ENCODE results near the gene PDE4D.

PDE4D gene

DNA sequence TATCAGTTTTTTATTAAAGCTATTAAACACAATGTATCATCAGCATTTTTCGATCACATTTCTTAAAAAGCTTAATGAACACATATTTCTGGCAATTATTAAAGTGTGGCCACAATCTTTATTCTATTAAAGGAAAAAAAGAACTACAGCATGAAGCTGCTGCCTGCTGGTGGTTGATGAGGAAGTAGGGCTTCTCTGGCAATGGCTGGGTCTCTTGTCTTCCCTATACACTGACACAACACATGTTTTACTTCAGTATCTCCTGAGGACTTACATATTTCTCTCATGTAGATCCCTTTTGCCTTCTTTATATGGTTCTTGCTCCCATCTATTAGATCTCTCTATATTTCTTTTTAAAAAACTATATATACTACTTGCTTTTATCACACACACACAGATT, 719.9 kb downstream of the PDE4D start:
- no peak for DNase-seq (ENCODE audit: low read depth)

DNA sequence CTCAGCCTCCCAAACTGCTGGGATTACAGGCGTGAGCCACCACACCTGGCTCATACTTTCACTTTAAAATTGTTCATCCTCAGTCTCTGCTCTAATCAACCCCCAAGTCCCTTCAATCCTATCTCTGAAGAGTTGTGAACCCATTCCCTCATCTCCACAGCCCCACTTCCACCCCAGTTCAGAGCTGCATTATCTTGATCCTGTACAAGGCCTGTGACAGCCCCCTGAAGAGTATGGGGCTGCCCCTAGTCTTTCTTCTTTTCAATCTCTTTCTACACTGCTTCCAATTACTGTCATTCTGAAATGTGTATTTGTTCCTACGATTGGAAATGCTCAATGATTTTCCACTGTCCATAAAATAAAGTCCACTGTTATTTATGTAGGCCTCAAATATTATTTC, 722.4 kb downstream of the PDE4D start:
- DNase-seq (ENCODE audit: low read depth), result no peak

DNA sequence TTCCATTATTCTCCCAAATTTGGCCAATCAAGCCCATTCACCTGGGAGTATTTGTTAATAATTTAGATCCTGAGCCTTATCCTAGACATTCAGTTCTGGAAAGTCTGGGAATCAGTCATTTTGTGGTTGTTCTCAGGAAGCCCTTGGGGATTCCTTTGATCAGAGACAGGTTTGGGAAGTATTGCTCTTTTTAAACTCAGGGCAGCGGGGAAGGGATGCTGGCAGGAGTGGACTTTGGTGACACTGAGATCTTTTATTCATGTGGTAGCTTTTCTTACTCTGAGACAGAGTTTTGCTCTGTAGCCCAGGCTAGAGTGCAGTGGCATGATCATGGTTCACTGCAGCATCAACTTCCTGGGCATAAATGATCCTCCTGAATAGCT, 723.8 kb downstream of the PDE4D start:
- DNase-seq (ENCODE audit: low read depth), result no peak

DNA sequence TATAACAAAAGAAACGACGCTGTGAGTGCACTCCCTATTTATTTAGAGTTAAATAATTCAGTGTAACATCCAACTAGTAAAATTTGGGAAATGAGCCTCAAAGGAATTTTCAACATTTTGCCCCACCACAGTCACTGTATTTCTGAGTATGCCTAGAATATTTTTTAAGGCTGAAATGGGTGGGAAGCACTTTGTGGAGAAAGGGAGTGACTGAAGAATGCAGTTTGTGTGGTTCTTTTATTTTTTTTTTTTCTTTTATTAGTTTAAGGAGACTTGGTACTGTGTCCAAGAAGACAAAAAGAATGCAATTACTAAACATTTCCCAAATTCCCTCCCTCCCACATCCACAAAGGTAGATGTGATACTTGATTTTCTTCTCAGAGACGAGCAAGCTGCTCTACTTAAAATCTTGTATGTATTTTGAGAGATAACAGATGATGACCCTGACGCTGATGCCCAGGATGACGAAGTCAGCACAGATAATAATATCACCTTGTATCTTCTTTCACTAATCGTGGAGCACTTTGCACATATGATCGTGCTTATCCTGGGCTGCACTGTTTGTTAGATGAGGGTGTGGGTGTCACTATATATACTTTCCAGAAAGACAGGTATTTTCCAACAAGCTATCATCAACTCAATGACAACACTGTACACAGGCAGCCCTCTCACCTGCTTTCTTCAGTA, 724.3 kb downstream of the PDE4D start:
- no peak for DNase-seq (ENCODE audit: low read depth)

DNA sequence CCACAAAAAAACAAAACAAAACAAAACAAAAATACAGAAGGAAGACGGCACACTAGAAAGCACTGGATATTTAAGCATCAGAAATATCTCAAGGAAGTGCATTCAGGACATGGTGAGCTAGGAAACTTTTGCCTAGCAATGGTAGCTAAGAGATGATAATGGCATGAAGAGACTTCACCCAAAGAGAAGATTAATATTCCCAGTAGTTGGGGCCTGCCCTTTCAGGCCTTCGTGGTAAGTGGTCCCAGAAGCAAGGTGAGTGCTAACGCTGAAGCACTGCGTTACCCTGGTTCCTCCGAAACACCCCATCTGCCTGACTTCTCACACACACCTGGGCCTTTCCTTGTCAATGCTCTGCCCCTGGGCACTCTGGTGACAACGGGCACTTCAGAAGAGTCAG, 725.5 kb downstream of the PDE4D start:
- no peak for DNase-seq (ENCODE audit: low read depth)

DNA sequence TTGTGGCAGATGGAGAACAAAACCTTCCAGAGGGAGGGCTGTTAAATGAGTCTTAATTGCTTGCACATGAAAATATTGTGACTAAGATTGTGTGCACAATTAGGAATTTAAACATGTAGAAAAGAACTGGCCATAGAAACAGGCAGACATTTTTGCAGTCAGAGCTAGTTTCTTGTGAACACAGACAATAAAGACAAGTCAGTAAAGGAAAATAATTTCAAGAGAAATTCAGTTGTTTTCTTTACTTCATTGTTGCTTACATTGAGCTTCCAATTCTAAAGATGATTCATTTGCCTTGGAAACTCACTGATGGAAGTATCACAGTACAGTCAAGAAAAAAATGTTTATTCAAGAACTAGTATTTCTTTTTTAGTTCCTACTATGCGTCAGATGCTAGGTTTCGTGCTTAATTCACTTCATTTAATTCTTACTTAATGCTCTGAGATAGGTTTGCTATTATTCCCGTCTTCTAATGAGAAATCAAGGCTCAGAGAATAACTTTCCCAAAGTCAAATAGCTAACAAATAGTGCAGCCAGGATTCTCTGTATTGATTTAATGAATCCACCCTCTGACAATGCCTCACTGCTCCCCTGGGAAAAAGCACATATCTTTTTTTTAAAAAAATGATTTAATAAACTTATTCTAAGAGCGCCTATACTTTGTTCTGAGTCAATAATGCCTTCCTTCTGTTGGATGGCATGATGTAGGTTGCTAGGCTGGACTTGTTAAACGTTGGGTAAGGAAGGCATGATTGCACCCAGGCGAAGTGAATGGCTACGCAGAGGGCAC, 729.3 kb downstream of the PDE4D start:
- peak; percentile 24 for DNase-seq (ENCODE audit: low read depth)

DNA sequence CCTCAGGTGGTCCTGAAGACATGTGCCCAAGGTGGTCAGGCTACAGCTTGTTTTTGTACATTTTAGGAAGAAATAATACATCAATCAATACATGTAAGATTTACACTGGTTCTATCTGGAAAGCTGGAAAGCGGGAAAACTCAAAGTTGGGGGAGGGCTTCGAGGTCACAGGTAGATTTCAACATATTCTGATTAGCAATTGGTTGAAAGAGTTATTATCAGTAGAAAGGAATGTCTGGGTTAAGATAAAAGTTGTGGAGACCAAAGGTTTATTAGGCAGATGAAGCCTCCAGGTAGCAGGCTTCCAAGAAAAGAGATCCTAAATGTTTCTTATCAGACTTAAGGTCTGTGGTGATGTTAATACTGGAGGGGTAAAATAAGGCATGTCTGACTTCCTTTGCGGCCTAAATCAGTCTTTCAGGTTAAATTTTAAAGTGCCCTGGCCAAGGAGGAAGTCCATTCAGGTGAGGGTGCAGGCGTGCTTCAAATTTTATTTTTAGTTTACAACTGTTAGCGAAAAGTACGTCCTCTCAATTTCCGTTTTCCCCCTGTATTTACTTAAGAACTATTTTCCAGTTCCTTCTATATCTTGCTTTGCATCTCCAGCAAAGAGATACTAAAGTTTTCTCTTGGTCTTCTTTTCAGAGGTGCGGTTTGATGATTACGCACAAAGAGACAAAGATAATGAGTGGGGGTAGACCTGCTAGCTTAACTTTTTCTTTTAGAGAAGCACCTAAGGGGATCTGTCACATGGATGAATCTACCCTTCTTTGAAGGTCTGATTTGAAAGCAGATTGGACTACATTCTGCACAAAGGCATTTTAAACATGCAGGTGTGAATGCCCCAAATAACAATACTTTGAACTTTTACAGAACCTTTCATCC, 732.1 kb downstream of the PDE4D start:
- DNase-seq (ENCODE audit: low read depth), result no peak

DNA sequence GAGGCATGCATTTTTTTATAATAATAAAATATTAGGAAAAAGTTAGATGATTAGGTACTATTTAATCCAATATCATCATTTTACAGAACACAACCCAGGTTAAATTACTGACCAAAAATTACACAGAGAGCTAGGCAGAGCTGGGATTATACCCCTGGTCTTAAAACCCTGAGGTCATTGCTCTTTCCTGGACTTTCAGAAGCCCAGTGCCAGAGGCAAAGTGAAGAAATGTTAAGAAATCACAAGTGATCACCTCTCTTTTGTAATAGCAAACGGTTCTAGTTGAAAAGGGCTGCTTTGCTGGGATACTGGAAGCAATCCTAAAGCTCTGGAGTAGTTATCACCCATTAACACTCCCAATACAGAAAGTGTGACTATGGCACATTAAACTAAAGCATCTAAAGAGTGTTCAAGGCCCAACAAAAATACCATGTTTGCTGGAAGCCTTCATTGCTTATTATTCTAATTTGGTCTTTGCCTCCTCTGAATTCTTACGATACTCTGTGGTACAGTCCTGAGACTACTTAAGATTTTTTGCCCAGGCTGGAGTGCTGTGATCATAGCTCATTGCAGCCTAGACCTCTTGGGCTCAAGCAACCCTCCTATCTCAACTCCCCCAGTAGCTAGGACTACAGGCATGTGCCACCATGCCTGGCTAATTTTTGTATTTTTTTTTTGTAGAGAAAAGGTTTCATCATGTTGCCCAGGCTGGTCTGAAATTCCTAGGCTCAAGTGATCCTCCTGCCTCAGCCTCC, 734.7 kb downstream of the PDE4D start:
- no peak for DNase-seq (ENCODE audit: low read depth)

DNA sequence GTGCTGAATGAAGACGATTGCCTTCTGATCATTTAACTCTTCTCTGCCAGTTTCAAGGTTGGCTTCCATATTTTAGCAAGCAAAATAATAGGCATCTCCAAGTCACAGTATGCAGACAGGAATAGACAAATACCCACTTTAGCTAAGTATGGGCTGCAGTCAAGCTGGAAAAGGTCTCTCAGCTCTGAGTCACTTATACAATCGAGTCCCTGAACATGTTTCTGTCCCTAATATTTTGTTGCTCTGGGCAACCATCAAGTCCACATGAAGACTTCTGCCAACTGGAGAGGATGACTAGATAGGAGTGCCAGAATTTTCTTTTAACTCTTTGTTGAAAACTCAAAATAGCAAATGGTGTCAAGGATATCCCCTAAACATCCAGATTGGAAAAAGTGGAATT, 735.4 kb downstream of the PDE4D start:
- DNase-seq (ENCODE audit: low read depth), result no peak

DNA sequence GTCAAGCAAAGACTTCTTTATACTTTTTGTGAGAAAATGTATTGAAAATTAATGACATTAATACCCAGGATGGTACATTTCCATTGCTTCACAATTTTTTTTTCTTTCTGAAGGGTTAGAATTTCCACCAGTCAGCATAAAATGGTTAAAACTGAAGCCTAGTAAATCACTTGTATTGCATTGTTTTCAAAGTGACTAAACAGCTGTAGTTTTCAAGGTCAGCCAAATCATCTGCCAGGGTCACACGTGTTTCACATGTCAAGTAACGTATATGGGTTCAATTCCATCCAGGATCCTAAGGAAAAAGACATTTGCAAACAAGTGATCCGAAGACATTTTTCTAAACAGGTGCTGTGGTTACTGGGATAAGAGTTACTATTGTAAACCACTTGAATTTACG, 736.5 kb downstream of the PDE4D start:
- DNase-seq (ENCODE audit: low read depth), result no peak

DNA sequence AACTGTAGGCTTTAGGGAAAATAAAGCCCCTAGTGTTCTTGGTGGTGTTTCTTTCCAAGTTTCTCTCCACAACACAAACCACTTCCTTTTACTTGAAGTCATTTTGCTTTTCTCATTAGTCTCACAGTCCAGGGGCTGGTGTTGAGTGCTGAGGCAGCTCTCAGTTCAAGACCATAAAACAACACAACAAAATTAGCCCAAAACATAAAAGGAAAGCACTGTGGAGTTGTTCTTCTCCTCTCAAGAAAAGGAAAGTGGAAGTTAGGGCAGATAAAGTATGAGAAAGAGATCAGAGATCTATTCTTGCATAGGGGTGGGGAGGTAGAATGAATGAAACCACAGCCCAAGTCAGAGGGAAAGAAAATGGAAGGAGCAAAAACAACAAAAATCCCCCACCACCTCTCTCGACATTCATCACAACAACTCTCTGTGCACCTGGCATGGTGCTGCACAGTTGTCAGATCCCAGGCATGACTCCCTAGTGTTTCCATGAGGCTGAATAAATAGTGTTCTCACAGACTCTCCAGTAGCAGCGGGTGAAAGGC, 740.8 kb downstream of the PDE4D start:
- DNase-seq (ENCODE audit: low read depth), result no peak

DNA sequence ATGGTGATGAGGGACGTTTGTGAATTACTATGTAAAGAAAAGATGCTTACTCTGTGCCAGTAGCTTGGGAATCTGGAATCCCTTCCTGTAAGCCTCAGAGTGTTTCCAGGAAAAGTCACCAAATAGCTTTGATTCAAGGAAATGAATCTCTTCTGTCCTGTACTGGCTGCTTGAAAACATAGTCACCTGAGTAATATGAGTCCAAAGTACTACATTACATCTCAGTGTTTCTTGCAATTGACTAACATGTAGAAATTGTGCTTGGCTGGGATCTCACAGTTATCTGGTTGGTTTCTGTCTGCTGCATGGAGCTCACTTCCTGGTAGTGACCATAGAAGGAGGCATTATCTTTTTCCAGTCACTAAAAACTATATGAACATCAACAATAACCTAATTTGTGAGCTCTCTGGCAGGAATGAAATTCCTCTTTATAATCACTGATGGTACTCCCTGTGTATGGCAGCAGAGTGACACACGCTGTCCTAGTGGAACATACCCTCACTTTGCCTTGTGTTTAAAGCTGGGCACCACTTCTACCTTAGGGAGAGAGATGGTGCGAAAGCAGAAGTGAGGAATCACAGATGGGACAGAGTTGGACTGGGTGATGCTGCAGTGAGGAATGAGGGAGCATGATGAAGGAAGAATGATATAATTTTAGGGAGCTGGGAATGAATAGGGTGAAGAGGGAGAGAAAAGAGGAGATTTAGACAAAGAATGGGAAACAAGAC, 742.2 kb downstream of the PDE4D start:
- no peak for DNase-seq (ENCODE audit: low read depth)

DNA sequence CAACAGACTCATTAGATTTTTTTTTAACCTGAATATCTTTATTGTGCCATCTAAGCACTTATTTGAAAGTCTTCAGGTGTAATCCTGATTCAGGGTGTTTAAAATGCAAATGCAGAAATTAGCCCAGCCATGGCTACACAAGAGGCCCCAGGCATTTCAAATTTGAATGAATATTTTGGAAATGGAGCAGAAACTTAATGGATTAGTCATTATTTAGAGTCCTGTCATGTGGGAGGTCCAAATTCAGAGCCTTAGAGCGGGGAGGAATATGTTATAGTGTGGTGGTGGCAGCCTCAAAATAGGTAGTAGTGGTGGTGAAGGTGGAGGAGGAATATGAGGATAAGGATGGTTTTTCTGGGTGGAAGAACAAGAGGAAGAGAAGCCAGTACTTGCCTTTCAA, 743.7 kb downstream of the PDE4D start:
- DNase-seq (ENCODE audit: low read depth), result no peak

DNA sequence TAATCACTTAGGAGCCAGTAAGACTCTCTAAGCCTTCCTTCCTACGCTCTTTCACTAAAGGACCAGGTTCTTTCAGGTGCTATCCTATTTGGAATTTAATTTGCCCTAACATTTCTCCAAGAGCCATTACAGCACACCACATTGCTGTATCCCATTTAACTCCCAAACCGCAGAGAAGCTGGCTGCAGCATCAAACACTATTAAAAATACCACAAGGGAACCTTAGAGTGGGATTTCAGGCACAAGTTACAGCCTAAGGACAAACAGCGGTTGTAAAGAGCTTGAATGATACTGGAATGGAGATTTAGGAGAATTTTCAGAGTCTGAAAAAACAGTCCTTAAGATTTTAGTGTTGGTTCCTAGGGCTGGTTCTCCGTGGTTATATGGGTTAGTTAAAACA, 744.3 kb downstream of the PDE4D start:
- no peak for DNase-seq (ENCODE audit: low read depth)

DNA sequence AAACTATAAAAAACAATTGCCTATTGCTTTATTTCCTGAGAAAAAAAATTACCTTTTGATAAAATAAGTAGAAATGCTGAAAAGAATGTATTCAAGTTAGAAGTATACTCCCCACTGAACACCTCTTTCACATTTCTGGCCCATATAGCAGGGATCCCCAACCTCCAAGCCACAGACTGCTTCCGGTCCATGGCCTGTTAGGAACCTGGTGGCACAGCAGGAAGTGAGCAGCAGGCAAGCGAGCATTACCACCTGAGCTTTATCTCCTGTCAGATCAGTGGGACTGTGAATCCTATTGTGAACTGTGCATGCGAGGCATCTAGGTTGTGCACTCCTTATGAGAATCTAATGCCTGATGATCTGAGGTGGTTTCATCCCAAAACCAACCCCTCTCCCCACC, 746.8 kb downstream of the PDE4D start:
- no peak for DNase-seq (ENCODE audit: low read depth)

DNA sequence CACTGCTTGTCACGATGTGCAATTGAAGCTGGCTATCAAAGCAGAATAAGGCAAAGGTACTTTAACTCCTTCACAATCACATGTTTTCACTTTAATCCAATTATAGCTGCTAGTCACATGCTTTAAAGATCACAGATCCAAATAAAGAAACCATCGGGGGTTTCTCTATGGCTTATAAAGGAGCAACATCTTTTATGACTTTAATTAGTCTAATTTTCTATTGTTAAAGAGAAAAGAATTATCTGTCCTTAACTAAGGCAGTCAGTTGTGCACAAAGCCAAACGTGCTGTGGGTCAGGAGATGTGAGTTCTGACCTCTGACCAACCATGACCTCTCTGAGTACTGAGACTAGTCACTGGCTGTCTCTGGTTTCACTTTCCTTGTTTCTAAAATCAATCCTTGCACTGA, 749.6 kb downstream of the PDE4D start:
- DNase-seq (ENCODE audit: low read depth), result no peak

DNA sequence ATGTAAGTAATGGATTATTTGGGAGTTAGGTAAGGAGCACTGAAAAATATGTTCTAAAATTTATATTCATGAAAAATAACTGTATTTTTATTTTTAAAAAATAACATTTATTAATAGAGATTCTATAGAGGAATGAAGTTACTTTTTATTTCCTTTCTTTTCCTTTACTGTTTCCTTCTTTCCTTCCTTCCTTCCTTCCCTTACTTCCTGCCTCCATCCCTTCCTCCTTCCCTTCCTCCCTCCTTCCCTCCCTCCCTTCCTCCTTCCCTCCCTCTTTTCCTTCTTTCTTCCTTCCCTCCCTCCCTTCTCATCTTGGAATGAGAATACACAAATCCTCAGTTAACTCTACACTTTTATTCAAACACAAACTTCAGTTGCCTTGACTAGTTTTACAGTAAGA, 750.6 kb downstream of the PDE4D start:
- DNase-seq (ENCODE audit: low read depth), result no peak

DNA sequence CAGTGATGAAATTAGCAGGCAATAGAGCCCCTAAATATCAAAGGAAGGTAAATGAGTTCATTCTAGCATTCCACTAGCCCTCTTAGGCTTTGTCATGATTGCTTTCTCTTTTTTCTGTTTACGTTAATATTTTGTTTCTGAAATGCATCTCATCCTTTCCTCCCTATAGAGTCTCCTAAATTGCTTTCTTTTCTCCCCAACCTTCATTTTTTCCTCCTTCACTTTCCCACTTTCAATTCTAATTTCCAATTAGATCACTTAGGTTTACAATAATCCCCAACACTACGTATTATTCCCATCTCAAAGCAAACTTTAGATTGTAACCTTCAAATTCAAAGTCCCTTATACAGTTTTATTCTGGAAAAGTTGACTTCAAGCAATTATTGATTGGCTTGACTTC, 751.4 kb downstream of the PDE4D start:
- DNase-seq (ENCODE audit: low read depth), result no peak

DNA sequence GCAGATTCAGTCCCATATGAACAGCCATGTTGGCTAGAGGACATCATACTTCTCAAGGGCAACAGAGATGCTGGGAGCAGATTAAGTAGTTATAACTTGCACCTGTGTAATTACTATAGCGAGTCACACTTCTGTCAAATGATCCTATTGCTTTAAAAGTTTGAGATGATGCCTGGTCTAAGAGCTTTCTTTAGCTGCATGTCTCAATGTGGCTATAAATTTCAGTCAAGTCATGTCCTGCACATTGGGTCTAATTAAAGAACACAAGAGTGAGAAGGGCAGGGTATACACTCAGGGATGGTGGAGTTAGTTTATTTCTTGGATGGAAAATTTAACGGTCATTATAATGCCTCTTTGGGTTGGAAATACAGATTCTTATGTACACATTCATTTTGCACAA, 753.4 kb downstream of the PDE4D start:
- DNase-seq (ENCODE audit: low read depth), result no peak

DNA sequence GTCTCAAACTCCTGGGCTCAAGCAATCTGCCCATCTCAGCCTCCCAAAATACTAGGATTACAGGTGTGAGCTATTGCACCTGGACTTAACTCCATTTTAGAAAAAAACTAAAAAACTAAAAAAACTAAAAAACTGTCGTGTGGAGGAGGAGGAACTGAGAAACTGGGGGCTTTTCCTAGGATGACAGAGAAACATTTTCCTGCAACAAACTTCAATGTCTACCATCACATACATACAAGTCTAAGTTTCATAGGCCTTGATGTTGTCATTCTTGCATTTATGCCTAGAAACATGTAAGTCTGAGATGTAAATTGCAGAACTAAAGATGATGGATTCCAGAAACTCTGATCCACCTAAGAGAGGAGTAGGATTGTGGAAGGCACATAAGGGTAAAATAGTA, 753.8 kb downstream of the PDE4D start:
- DNase-seq (ENCODE audit: low read depth), result no peak

DNA sequence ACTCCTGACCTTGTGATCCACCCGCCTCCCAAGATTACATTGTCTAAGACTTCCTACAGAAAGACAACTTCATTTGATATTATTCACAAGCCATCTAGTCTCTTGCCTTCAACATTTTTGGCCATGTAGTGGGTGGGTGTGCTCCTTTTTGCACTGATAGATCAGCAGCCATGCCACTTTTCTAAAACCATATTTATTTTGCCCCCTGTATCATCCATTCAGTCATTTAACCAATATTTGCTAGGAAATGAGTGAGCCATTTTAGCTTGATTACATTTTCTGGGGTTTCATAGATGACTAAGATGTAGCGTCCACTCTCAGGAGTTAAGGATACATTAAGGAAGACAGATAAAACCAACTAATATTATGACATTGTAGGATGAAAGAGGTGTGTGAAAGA, 755.0 kb downstream of the PDE4D start:
- DNase-seq (ENCODE audit: low read depth), result no peak

Data from GM04504 (cell line).